GM06990 (cell line): ENCODE results near the gene IKZF1.

Source experiments
- DNase-seq: peaks from one replicate; pipeline ENCODE4 v3.0.0-alpha.2; 2011; ENCODE audit not compliant: insufficient read length; ENCODE audit errors: extremely low read depth
- H3K27me3 ChIP-seq: replicated peaks from 2 replicates; pipeline ENCODE4 v1.6.0; 2011; ENCODE audit warnings: low read length; ENCODE audit not compliant: control insufficient read depth, insufficient read depth
- H3K36me3 ChIP-seq: 2 replicates; pipeline ENCODE4 v1.5.1; 2011; ENCODE audit warnings: low read length; ENCODE audit not compliant: control insufficient read depth, insufficient read depth
- H3K4me3 ChIP-seq: replicated peaks from 2 replicates; pipeline ENCODE4 v1.5.1; 2011; ENCODE audit warnings: low read depth, mild to moderate bottlenecking, control low read depth, low read length
- TF ChIP-seq, protein P1 (sequence below): IDR thresholded peaks from 2 replicates; pipeline ENCODE4 v1.5.1; 2011; ENCODE audit warnings: low read length, control low read depth, mild to moderate bottlenecking, inconsistent platforms; ENCODE audit not compliant: insufficient read depth, poor library complexity, severe bottlenecking

The IKZF1 gene

DNA sequence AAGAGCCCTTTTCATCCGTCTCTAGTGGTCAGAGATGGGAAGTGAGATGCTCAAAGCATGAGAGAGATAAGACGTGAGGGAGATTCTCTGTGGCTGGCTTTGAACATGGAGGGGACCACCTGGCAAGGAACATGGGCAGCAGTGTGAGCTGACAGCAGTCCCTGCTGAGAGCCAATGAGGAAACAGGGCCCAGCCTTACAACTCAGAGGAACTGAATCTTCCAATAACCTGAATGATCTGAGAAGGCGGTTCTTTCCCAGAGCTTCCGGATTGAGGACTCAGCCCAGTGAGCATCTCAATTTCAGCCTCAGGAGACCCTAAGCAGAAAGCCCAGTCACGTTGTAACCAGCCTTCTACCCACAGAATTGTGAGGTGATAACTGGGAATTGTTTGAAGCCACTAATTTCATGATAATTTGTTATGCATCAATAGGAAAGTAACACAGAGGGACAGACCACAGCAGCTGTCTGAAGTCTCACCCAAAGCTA is 33.9 kb upstream of the IKZF1 start:
- DNase-seq: peak; percentile 75

DNA sequence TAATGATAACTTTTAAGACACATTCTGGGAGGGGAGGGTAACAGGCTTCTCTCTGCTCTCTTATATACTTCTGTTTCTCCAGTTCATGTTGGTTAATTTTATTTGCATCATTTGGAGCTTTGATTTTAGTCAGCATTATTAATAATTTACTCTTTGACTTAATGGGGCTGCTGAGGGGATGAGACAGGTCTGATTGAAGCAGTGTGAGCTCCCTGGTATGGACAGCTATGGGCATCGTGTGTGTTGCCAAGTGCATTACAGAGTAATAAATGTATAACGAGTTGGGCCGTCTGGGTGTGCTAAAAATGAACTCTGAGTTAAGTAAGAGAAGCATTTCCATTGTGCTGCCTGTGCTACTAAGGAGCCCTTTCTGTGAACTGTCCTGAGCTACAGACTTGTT is 31.7 kb upstream of the IKZF1 start:
- H3K36me3 ChIP-seq: no peaks in the 10 kb centered on the region
- TF ChIP-seq, protein P1, sequence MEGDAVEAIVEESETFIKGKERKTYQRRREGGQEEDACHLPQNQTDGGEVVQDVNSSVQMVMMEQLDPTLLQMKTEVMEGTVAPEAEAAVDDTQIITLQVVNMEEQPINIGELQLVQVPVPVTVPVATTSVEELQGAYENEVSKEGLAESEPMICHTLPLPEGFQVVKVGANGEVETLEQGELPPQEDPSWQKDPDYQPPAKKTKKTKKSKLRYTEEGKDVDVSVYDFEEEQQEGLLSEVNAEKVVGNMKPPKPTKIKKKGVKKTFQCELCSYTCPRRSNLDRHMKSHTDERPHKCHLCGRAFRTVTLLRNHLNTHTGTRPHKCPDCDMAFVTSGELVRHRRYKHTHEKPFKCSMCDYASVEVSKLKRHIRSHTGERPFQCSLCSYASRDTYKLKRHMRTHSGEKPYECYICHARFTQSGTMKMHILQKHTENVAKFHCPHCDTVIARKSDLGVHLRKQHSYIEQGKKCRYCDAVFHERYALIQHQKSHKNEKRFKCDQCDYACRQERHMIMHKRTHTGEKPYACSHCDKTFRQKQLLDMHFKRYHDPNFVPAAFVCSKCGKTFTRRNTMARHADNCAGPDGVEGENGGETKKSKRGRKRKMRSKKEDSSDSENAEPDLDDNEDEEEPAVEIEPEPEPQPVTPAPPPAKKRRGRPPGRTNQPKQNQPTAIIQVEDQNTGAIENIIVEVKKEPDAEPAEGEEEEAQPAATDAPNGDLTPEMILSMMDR: no peak
- H3K4me3 ChIP-seq: no peak overlapping the region
- DNase-seq: no peak
- H3K27me3 ChIP-seq: no peaks in the 10 kb centered on the region

More for the DNA sequence above, 33.9 kb upstream of the IKZF1 start:
- TF ChIP-seq, protein P1: no peak
- Histone ChIP-seq H3K27me3 (no peaks in the 10 kb centered on the region), H3K36me3 (no peaks in the 10 kb centered on the region), H3K4me3 (no peak overlapping the region)

GRCh38 chr7:50273301-50273700 is 31.2 kb upstream of the IKZF1 start:
- Histone ChIP-seq H3K36me3 (no peaks in the 10 kb centered on the region), H3K4me3 (no peak overlapping the region), H3K27me3 (no peaks in the 10 kb centered on the region)
- no peak for DNase-seq
- TF ChIP-seq, protein P1: no peak

DNA sequence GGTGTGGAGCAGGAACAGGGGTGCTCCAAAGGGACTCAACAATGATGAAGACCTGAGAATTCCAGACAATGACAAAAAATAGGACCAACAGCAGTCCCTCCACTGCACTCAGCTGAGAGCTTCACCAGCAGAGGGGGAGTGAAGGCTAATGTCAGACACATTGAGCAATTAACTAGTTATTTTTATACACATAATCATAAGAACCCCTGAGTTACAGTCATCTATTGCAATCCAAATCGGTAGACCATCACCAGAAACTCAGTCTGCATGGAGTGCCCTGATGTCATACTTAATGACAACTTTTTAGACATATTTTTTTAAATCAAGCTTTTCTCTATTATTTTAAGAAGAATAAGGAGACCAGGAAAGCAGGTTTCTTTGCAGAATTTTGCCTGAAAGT is 30.6 kb upstream of the IKZF1 start:
- no peaks in the 10 kb centered on the region for H3K27me3 ChIP-seq
- no peak overlapping the region for H3K4me3 ChIP-seq
- TF ChIP-seq, protein P1: no peak
- DNase-seq: no peak
- H3K36me3 ChIP-seq: no peaks in the 10 kb centered on the region

DNA sequence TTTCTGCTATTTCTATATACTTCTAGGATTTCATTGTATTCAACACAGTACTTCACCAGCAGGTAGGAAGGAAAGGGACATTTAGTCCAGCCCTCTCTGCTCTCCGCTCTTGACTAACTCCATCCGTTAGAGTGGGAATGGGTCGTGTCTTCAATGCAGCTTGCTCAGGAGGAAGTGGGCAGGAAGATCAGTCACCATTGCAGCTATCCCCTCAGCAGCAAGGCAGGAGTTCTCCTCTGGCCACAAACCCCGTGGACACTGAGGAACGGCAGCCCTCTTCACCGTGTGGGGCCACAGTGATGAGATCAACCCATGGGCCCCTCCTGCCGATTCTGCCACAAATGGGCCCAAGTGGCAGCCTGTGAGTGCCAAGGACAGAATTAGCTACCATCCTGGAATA is 30.2 kb upstream of the IKZF1 start:
- no peaks in the 10 kb centered on the region for H3K27me3 ChIP-seq
- H3K36me3 ChIP-seq: no peaks in the 10 kb centered on the region
- H3K4me3 ChIP-seq: no peak overlapping the region
- TF ChIP-seq, protein P1: no peak
- DNase-seq: no peak

GRCh38 chr7:50275430-50275829 is 29.1 kb upstream of the IKZF1 start:
- H3K27me3 ChIP-seq: no peaks in the 10 kb centered on the region
- no peaks in the 10 kb centered on the region for H3K36me3 ChIP-seq
- DNase-seq: no peak
- no peak overlapping the region for H3K4me3 ChIP-seq
- TF ChIP-seq, protein P1: no peak
